ENCODE results near the gene AKT3.

The AKT3 gene

DNA sequence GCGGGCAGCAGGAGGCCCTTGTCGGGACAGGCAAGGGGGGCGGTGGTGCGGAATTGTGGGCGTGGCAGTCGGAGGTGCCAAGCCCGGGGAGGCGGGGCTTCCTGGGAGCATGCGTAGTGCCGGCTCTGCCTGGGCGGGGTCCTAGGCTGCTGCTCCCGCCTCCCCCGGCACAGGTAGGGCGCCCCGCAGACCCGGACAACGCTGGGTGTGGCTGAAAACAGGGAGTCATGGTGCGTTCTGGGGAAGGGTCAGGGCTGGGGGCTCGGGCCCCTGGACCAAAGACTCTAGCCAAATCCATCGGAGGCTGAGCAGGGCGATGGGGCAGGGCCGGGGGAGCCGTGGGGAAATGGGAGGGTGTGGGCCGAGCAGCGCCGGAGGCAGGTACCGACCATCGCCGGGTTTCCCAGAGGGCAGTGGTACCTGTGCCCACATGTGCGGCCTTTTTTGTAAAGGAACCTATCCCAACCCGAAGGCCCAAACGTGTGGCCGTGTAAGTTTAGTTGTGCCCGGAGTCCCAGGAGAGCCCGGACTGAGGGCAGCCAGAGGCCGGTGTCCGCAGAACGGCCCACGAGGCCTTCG lies 362.3 kb downstream of the AKT3 start:
- no peak for DNase-seq (ENCODE audit: low read depth)

DNA sequence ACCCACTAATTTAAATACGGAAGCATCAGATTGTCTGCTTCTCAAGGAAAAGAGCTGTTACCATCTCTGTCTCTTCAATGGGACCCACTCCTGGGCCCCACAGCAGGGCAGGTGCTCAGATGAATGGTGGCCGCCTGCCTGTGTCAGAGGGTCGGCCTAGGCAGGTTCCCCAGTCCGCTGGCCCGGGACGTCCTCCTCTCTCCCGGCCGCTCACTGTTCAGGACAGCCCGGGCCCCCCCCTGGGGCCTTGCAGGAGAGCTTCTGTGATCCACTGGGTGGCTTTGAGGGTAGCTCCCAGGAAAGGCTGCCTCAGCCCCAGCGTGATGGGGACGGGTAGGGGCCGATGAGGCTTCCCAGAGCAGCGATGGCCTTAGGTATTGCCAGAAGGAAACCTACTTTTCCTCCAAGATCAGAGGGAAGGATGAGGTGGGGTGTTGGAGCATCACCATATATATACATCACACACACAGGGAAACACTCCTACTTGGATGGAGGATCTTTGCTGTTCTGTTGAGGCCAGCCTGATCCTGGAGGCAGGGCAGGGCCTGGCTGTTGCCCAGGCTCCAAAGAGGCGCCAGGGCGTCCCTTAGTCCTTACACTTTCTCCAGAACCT lies 362.9 kb downstream of the AKT3 start:
- DNase-seq (ENCODE audit: low read depth) = no peak

DNA sequence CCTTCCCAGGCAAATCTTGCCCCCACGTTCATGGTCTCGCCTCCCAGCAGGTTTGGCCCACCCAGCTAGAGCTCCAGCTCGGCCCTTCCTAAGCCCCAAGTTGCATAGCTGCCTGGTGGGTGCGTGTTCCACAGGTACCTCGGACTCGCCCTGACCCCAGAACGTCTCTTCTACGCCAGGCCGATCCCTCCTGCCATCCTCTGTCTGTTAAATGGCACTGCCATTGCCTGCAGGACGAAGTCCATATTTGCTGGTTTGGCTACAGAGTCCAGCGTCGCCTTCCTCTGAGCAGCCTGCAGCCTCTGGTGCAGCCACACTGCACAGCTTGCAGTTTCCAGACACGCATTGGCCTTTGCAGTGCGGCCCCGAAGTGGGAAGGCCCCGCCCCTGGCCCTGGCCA lies 366.1 kb downstream of the AKT3 start:
- no peak for DNase-seq (ENCODE audit: low read depth)

DNA sequence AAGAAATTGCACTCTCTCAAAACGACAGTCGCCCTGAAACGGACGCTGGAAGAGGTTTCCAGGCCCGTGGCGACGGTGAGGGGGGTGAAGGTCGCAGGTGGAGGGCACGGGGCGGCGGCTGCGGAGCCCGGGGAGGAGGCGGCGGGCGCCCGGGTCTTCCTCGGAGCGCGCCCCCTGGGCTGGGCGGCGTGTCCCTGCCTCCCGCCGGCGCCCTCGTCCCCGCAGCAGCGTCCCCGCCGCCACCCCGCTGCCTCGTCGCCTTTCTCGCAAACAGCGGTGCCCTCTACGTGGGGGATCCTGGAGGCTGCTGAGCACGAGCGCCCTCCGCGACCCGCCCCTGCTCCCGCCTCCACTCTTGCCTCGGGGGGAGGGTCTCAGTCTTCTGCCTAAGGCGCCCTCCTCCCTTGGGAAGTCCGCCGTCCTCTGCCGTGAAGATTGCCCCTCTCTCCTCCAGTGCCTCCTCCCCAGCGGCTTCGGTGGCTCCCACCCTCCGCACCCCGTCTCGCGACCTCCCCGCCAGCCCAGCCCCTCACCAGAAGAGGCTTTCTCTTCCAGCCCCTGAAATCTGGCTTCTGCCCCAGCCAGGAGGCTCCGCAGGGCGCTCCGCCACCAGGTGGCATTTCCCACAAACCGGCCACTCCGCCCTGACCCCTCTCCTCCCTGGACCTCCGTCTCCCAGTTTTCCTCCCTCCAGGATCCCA lies 366.8 kb downstream of the AKT3 start:
- DNase-seq (ENCODE audit: low read depth) = no peak

DNA sequence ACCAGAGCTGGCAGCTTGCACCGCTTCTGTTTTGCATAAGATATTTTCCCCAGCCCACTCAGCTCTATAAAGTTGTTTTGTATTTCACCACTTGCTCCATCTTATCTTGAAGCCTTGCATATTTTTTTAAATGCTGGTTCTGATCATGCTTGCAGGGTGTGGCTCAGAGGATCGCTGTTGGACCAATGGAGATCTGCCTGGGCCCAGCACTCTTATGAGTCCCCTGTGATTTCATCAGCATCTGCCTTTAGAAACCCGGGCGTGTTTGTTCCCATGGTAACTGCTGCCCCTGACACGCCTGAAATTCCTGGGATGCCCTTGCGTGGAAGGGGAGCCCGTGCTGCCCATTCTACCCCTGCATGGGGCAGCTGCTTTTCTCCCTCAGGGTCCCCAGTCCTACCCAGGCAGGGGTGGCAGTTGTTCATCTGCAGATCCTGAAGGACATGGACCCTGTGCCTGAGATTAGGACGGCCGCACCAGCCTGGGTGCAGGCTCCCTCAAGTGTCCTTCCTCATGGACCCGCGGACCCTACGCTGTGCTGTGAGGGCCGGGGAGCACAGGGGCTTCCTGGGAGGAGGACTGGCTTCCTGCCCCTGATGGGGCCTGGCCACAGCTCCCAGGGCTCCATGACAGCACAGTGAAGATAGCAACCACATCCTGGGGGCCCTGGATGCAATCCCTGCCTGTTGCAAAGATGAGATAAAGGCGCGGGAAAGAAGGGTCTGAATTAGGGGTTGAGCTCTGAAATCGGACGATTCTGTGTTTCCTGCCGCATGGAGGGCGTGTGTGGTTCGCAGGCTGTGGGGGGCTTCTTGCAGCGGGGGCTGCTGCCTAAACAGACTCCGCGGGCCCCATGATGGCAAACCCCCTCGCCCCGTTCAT lies 367.7 kb downstream of the AKT3 start:
- no peak for DNase-seq (ENCODE audit: low read depth)

DNA sequence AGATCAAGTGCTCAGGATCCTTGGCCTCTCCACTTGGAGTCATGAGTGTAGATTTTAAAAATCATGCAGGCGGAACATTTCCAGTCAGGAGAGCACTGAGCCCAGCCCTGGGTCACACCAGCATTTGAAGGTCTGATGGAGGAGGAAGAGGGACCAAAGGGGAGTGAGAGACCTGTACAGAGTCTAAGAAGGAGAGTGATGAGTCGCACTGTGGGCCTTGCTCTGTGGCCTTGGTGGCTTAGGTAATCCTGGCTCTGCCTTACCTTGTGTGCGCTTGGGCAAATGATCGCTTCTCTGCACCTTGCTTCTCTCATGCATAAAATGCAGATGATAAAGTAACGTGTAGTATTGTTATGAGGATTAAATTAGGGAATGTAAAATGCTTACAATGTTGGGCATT lies 368.9 kb downstream of the AKT3 start:
- no peak for DNase-seq (ENCODE audit: low read depth)

DNA sequence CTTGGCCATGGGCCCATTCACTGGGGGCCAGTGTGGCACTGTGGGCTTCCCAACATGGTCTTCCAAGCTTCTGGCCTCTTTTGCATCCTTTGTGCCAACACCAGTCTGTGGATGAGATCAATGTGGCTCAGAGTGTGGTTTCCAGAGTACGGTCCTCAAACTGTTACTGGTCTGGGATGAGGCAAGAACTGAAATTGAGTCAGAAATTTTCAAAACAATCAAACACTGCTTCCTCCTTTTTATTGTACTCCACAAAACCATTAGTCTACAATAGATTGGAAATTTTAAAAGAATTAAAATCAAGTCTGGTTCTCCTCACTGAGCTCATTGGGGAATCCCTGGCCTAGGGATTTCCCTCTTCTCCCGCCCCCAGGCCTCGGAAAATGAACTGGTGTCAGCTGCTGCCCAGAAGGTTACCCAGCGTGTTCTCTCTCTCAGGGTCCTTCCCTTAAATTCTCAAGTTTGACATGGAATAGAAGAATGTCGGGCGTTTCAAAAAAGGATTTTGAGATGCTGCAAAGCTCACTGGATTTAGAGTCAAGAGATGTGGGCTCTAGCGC lies 372.2 kb downstream of the AKT3 start:
- DNase-seq (ENCODE audit: low read depth) = no peak

DNA sequence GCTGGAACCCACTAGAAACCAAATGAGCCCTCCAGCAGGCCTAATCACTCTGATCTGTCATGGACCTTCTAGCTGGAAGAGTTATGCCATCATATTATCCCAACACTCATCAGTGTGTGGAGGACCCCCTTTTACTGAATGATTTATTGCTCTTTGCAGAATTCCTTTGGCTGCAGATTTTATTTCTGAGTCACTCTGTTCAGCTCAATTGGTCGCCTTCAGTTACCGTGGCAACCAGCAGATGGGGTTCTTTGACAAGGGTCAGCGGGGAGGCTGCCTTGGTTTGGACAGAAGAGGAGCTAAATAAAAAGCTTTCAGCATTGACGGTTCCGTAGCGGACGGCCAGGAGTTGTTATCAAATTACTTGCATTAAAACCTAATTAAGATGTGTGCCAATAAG lies 374.1 kb downstream of the AKT3 start:
- no peak for DNase-seq (ENCODE audit: low read depth)

DNA sequence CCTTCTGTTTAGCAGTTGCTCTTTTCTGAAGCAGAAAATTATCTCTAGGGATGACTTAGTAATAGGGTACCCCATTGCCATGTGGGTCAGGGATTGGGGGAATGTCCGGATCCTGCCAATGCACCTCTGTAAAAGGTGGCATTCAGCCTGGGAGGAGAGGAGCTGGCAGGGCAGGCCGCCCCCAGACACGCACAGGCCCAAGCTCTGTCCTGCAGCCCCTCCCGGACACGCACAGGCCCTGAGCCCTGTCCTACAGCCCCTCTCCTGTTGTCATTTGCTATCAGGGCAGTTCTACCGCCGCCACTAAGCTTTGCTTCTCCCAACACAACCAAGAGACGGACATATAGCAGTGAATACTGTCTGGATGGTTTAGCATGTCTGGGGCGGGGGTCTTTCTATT lies 375.1 kb downstream of the AKT3 start:
- DNase-seq (ENCODE audit: low read depth) = no peak

DNA sequence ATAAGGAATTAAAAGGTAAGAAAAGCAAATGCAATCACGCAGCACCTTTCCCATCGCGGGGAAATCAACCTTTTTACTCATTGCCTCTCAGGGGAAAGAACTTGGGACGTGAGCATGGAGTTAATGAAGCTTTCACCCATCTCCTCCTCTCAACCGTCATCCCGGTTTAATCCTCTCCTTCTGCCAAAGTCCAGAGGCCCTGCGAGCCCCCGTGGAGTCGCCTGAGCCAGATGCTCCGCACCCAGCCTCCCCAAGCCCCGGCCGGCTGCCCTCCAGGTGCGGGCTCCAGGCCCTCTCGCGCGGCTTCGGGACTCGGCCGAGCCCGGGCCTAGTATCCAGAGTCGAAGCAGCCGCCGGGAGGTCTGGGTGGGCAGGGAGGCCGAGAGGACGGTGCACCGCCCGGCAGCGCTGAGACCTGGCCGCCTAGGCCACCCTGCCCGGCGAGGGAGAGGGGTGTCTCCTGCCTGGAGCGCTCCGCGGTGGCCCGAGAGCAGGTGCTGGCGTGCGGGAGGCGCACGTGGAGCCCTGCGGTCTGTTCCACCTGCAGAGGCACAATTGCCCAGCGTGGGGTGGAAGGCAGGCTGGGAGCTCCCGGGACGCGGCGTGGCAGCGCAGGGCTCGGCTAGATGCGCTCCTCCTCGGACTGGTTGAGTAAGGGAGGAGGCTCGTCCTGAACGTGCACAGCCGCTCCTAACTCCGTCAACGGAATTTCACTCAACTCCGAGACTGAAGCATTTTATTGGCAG lies 375.7 kb downstream of the AKT3 start:
- no peak for DNase-seq (ENCODE audit: low read depth)

DNA sequence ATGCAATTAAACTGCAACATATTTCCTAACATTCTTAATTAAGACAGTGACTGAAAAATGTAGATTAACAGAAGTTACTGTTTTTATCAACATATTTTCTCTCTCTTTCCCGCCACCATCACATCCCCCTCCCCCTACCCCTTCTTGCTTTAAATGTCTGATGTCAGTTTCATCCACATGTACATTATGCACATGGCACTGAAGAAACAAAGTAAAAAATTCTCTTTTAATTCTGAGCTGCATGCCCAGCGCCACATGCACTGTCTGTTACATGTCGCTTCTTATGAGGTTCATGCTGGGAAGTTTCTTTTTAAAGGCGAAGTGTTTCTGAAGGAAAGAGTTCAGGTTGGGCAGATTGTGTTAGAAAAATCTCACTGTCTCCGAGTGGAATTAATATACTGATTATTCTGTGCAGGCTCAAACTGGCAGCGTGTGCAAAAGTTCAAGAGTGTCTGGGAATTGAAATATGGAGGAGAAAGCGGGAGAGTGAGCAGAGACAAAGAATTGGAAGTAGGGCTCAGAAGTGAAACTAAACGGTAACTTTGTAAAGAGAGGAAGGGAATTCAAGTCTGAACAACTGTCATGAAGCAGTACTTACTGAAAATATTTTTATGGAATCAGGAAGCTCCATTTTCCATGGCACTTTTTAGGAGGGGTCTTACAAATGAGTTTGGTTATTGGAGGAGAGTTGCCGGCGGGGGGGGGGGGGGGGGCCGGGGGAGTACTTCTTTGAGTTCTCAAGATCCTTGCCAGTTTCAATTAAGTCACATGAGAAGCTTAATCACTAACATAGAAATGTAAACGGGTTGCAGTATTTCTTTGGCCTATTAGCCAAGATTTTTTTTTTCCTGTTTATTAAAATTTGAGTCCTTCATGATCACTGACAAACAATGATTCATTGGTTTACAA lies 376.6 kb downstream of the AKT3 start:
- DNase-seq (ENCODE audit: low read depth) = no peak

DNA sequence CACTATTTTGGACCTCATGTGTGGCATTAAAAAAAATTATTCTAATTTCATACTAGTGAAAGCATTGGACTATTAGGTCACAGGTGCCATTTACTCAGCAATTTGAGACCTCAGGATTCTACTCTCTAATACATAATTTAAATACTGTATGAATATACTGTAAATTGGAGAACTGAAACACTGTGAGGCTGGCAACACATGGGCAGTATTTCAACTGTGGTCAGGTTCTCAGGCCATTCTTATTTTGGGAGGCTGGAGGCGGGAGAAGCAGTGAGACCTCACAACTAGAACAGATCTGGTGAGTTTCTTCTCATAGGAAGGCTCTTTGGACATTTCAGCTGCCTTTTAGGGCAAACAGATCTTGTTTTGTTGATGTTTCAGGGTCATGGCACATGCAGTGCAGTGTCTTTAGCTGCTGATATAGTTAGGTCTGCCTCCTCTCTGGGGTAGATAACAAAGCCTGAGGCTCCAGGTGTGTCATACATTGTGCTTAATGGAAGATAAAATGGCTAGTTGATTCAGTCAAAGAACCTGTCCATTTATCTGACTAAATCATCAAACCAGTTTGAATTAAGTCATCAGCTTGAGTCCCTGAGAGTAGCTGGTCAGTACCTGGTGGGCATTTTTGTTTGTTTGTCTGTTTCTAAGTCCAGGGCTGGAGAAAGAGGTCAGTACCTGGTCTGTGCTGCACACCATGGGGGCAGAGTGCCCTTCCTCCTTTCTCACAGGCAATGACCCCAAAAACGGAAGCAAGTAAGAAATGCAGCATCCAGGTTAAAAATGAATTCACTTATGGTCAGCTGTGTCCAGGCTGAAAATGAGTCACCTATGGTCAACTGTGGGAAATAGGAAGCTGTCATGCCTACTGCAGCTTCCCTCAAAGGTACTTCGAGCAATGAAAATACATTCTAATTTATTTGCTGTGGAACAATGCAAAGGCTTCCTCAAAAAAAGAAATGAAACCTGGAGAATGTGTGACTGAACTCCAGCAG lies 378.0 kb downstream of the AKT3 start:
- DNase-seq (ENCODE audit: low read depth) = no peak

DNA sequence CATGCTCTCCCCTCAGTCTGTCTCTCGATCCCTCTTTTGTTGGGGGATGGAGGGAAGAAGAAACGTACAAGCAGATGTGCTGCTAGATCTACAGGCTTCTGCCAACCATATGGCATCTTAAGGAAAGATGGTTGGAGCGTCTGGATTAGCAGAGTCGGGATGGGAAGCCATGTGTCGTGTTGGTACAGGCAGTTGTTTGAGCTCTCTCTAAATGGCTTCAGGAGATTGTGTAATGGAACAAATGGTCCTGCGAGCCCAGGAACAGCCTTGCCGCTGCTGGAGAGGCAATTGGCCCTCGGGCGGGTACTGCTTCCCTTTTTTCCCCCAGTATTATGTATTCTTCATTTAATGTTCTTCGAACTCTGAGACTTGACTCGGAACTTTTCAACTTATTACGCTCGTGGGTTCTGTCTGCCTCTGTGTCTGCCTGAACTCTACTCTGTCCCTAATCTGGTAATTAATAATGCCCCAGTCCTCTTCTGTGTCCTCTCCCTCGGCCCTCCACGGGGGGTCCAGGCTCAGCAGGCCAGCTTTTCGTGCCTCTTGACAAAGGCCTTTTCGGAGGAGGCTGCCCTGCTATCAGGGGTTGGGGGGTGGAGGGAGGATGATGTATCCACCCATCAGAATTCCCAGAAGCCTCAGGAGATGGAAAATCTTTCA lies 378.9 kb downstream of the AKT3 start:
- no peak for DNase-seq (ENCODE audit: low read depth)

DNA sequence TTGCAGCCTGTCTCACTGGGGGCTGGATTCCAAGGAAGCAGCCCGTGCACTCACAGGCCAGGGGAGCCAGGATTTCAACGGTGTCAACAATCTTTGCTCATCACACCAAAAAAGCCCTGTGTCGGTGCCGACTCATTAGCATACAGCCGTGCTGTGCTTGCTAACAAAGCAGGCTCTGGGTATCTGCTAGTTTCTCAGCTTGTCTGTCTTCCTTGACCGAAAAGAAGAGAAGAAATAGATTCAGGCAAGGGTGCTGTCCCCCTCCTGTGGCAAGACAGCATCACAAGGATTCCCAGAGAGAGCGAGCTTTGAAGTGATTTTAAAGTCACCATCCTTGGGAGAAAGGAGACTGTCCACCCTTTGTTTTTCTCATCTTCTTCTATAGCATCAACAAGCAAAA lies 379.5 kb downstream of the AKT3 start:
- no peak for DNase-seq (ENCODE audit: low read depth)

DNA sequence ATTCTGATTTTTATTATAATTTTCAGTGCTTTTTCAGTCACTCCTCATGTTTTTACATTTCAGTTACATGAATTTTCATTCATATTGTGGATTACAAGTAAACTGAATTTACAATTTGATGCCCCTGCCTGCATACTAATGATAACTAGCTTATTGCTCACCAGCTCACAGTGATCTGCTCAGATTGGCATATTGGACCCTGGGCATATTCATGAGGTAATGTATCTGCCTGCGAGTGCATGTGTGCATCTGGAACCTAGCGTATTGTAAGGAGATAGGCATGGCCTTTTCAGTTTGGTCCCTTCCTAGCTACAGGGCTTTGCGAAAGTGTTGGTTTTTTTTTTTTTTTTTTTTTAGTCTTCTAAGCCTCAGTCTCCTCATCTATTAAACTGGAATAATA lies 380.5 kb downstream of the AKT3 start:
- DNase-seq (ENCODE audit: low read depth) = no peak

DNA sequence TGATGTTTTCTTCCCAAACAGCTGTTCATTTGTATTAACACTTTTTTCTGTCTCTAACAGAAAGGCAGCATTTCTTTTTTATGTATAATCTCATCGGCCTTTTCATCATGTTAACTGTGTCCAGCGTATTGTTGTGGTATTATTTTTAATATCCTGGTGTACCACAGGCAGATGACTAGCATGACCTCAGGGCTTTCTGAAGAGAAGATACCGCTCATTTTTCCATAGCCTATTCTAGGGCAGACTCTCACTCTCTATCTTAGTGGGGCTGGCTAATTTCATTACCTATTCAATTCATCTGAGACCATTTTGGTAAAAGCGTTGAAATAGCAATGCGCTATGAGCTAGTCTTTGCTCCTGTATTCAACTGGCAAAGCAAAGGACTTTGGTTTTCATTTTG lies 384.3 kb downstream of the AKT3 start:
- DNase-seq (ENCODE audit: low read depth) = no peak

DNA sequence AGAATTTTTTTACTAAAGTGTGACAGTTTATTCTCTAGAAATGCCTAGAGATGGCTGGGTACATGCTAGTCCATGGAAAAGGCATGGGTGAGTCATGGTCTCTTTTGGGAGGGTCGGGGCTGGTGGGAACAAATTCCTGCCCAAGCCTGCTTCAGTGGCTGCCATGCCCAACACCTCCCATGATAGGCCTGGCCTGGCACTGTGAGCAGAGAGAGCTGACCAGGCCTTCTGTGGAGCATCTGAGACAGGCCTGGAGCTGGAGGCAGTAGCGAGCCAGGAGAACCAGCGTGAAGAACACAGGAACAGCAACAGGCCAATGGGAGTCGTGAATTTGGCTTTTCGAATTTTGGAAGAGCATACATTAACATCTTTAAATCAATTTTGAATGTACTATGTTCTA lies 385.0 kb downstream of the AKT3 start:
- no peak for DNase-seq (ENCODE audit: low read depth)

DNA sequence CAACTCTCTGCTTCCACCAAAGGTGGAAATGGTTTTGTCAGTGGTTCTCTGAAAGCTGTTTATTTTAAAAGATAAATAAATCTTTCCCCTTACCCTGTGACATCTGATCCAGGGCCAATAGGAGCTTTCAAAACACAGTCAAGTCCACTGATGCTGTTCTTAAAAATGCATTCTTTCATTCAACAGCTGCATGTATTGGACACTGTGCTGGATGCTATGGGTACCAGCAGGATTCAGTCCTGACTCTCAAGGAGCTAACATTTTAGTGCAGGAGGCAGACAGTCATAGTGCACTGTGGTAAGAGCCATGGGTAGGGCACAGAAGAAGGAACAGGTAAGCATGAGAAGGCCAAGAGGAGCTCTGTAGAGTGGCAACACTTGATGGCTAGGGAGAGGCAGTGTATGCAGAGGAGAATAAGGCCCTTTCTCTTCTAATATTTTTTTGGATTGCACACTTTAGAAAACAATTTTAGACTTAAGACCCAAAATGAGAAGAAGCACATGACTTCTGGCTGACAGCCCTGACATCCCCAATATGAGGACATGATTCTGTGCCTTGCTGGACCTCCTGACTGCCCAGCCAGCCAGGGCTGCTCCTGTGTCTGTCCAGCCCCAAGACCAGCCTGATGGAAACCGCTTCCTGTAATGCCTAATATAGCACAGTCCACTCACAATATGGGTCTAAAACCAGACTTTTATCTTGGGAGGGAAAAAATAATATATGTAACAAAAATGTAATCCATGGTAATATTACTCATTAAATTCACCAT lies 386.9 kb downstream of the AKT3 start:
- no peak for DNase-seq (ENCODE audit: low read depth)

All from stimulated activated CD8-positive, alpha-beta memory T cell treated with anti-CD3 and anti-CD28 coated beads, Interleukin-4, amount 100 ng/mL, for 24 hours (primary cell).